ENCODE results near the gene NTMT1.

The NTMT1 gene

DNA sequence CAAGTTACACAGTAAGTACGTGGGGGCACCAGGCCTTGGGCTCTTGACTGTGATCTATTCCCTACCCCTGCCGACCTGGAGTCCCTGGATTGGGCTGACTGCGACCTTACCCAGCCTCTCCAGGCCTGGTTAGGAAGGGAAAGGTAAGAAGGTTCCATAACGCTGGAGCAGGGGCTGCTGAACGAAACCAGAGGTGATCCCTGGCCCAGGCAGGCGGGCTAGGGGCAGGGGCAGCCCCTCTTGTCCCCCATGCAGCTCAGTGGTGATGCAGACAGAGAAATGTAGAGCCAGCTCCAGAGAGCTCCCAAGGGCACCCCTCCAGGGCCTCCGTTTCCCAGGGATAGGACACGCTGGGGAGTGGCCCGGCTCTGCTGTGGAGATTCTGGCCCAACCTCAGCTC is 53.6 kb downstream of the NTMT1 start:
- no peaks in the 10 kb centered on the region for H3K27me3 ChIP-seq (ENCODE audit: control insufficient read depth, insufficient read depth, low read length)
- H3K4me3 ChIP-seq (ENCODE audit: low read depth, low read length): no peak overlapping the region
- no peaks in the 10 kb centered on the region for H3K9me3 ChIP-seq (ENCODE audit: control insufficient read depth, insufficient read depth, low read length)
- no peaks in the 10 kb centered on the region for H3K36me3 ChIP-seq (ENCODE audit: control insufficient read depth, insufficient read depth, low read length)
- H3K4me1 ChIP-seq (ENCODE audit: control insufficient read depth, insufficient read depth, low read length): peaks cover 3% of the 10 kb centered on the region
- H3K9ac ChIP-seq (ENCODE audit: low read depth, low read length): no peak overlapping the region

DNA sequence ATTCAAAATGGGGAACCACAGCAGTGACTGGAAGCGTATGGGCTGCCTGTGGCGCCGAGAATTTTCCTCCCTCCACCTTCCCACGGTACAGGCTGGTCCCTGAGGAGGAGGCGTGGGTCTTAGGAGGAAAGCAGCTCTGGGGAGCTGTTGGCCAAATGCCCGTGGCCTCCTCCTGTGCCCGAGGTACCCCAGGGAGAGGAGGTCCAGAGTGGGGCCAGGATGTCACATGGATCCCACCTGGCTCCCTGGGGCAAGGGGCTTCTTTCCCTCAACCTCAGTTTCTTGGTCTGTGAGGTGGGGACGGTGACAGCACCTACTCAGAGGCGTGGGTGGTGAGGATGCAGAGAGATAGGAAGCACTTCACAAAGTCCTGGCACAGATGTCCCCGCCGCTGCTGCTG is 56.0 kb downstream of the NTMT1 start:
- H3K9me3 ChIP-seq (ENCODE audit: control insufficient read depth, insufficient read depth, low read length): no peaks in the 10 kb centered on the region
- no peaks in the 10 kb centered on the region for H3K36me3 ChIP-seq (ENCODE audit: control insufficient read depth, insufficient read depth, low read length)
- no peaks in the 10 kb centered on the region for H3K27me3 ChIP-seq (ENCODE audit: control insufficient read depth, insufficient read depth, low read length)
- H3K4me1 ChIP-seq (ENCODE audit: control insufficient read depth, insufficient read depth, low read length): peaks cover 2% of the 10 kb centered on the region
- H3K9ac ChIP-seq (ENCODE audit: low read depth, low read length): no peak overlapping the region
- no peak overlapping the region for H3K4me3 ChIP-seq (ENCODE audit: low read depth, low read length)

DNA sequence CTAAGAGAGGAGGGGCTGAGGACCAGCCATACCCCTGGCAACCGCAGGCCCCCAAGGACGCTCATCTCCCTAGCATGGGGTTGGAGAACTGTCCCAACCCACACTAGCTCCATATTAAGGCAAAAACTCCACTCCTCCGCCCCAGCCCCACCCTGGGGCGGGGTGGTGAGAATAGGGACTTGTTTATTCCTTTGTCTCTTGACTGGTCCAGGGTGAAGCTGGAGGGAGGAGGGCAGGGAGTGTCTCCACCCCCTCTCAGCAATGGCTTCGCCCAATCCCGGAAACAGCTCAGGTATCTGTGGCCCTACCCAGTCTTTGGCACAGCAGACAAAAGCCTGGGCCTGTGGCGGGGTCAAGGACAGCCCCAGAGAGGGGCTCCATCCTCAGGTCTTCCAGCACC is 56.4 kb downstream of the NTMT1 start:
- H3K4me1 ChIP-seq (ENCODE audit: control insufficient read depth, insufficient read depth, low read length): peaks cover 2% of the 10 kb centered on the region
- H3K36me3 ChIP-seq (ENCODE audit: control insufficient read depth, insufficient read depth, low read length): no peaks in the 10 kb centered on the region
- no peaks in the 10 kb centered on the region for H3K9me3 ChIP-seq (ENCODE audit: control insufficient read depth, insufficient read depth, low read length)
- no peak overlapping the region for H3K4me3 ChIP-seq (ENCODE audit: low read depth, low read length)
- no peaks in the 10 kb centered on the region for H3K27me3 ChIP-seq (ENCODE audit: control insufficient read depth, insufficient read depth, low read length)
- H3K9ac ChIP-seq (ENCODE audit: low read depth, low read length): no peak overlapping the region

DNA sequence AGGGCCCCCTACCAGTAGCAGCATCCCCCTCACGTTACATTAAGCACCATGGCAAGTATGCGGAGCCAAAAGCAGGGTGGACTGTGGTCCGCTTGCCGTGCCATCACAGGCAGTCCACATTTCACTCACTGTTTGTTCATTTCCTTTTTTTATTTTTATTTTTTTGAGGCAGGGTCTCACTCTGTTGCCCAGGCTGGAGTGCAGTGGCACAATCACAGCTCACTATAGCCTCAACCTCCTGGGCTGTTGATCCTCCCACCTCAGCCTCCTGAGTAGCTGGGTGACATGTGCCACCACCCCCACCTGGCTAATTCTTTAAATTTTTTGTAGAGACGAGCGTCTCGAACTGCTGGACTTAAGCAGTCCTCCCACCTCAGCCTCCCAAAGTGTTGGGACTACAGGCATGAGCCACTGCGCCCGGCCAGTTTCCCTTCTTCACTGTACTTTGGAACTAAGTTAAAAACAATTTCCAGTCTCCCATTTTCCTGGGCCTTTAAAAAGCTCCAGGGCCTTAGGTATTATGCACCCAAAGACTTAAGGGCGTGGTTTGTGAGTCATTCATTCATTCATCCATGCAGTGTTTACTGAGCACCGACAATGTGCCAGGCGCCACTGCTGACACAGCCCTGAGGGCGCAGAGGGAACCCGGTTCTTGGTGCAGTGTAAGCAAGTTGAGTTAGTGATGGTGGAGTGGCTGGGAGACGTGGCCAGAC is 59.4 kb downstream of the NTMT1 start:
- Histone ChIP-seq H3K9ac (ENCODE audit: low read depth, low read length) (no peak overlapping the region), H3K4me1 (ENCODE audit: control insufficient read depth, insufficient read depth, low read length) (peaks cover 2% of the 10 kb centered on the region), H3K9me3 (ENCODE audit: control insufficient read depth, insufficient read depth, low read length) (no peaks in the 10 kb centered on the region), H3K27me3 (ENCODE audit: control insufficient read depth, insufficient read depth, low read length) (no peaks in the 10 kb centered on the region), H3K36me3 (ENCODE audit: control insufficient read depth, insufficient read depth, low read length) (no peaks in the 10 kb centered on the region), H3K4me3 (ENCODE audit: low read depth, low read length) (no peak overlapping the region)
